ENCODE measurements around the gene SDR42E1.

- TF ChIP-seq CTCF (IDR thresholded peaks at IDR 0.05) (no peak), POLR2A (IDR thresholded peaks at IDR 0.05) (no peak)
These were observed 8.4 kb downstream of the SDR42E1 start for GRCh38 chr16:82002831-82003230.

Data from testis (tissue), 2 donors.